GM13977 (cell line): ENCODE measurements around the gene NLRP3.

ENCODE experiments used
- DNase-seq: peaks from one replicate; pipeline ENCODE4 v3.0.0; 2012; ENCODE audit warnings: low spot score
- CTCF ChIP-seq: IDR thresholded peaks from 2 replicates; pipeline ENCODE4 v1.5.1; 2012; ENCODE audit warnings: mild to moderate bottlenecking, control low read depth; ENCODE audit not compliant: insufficient read depth; ENCODE audit errors: extremely low read depth, missing control alignments
- in situ Hi-C: fragments of 300-500 bp; cut with MboI; formaldehyde crosslinking; loops from one replicate; pipeline ENCODE4 v1.12.0; 2022; ENCODE audit warnings: low sequenced_read_pairs, low pct_unique_long_range_greater_than_20kb, mixed read lengths, inconsistent platforms; ENCODE audit not compliant: unreplicated experiment

The NLRP3 gene

GRCh38 chr1:247453245-247453644 lies 37.3 kb downstream of the NLRP3 start:
- DNase-seq: no peak
- in situ Hi-C loops: no loop called here
- TF ChIP-seq CTCF: no peak

- no peak for TF ChIP-seq CTCF
- in situ Hi-C loops: no loop called here
- no peak for DNase-seq
Measured at GRCh38 chr1:247453997-247454396, 38.0 kb downstream of the NLRP3 start.

- in situ Hi-C loops: no loop called here
- DNase-seq: no peak
- TF ChIP-seq CTCF: no peak
Measured at GRCh38 chr1:247456021-247456420, 40.0 kb downstream of the NLRP3 start.

GRCh38 chr1:247456914-247457639 lies 41.1 kb downstream of the NLRP3 start:
- in situ Hi-C loops: no loop called here
- no peak for DNase-seq
- TF ChIP-seq CTCF: no peak

GRCh38 chr1:247459507-247459906 lies 43.5 kb downstream of the NLRP3 start:
- DNase-seq: no peak
- in situ Hi-C loops: no loop called here
- no peak for TF ChIP-seq CTCF

GRCh38 chr1:247465796-247466195 lies 49.8 kb downstream of the NLRP3 start:
- in situ Hi-C loops: no loop called here
- DNase-seq: no peak
- TF ChIP-seq CTCF: no peak
